DND-41 (cell line): ENCODE data around the gene EEFSEC.

ENCODE experiments used
- ATAC-seq: fragments of 200-7000 bp; cut with Tn5 transposase; 3 replicates; pipeline ENCODE4 v1.9.1; 2021; ENCODE audit warnings: low read depth; ENCODE audit not compliant: insufficient read depth
- DNase-seq: peaks from one replicate; pipeline ENCODE4 v3.0.0-alpha.2; 2020
- H2AFZ ChIP-seq: 2 replicates; pipeline ENCODE4 v1.6.0; 2012; ENCODE audit warnings: low read depth, low read length
- H3K27ac ChIP-seq: 2 replicates; pipeline ENCODE4 v1.5.1; 2012; ENCODE audit warnings: low read length, inconsistent platforms
- H3K27me3 ChIP-seq: fragments of 200-600 bp; sonication (generic); 2 replicates; pipeline ENCODE4 v1.6.0; 2012; ENCODE audit warnings: low read length, mild to moderate bottlenecking, inconsistent platforms; ENCODE audit not compliant: insufficient read depth, poor library complexity
- H3K36me3 ChIP-seq: 2 replicates; pipeline ENCODE4 v1.5.1; 2012; ENCODE audit warnings: low read length, inconsistent platforms; ENCODE audit not compliant: insufficient read depth
- H3K4me1 ChIP-seq: 2 replicates; pipeline ENCODE4 v1.5.1; 2012; ENCODE audit warnings: mild to moderate bottlenecking, low read length; ENCODE audit not compliant: insufficient read depth
- H3K4me2 ChIP-seq: 2 replicates; pipeline ENCODE4 v1.6.0; 2012; ENCODE audit warnings: mild to moderate bottlenecking, moderate library complexity, low read length, inconsistent platforms; ENCODE audit not compliant: insufficient read depth
- H3K4me3 ChIP-seq, 2 experiments: fragments of 200-600 bp in 1 of 2; shearing (Covaris generic) in 1 of 2; 2 replicates each; pipeline ENCODE4 v1.5.1; 2012 to 2016; ENCODE audit warnings: inconsistent platforms in 2 of 2, low read length in 2 of 2, mild to moderate bottlenecking in 2 of 2, low read depth in 1 of 2, moderate library complexity in 1 of 2
- H3K79me2 ChIP-seq: 2 replicates; pipeline ENCODE4 v1.6.0; 2012; ENCODE audit warnings: low read length, inconsistent platforms; ENCODE audit not compliant: insufficient read depth
- H3K9ac ChIP-seq: 2 replicates; pipeline ENCODE4 v1.6.0; 2012; ENCODE audit warnings: low read depth, mild to moderate bottlenecking, inconsistent platforms, low read length, moderate library complexity
- H3K9me3 ChIP-seq: 2 replicates; pipeline ENCODE4 v1.5.1; 2012; ENCODE audit warnings: low read length, moderate library complexity, mild to moderate bottlenecking, inconsistent platforms; ENCODE audit not compliant: insufficient read depth, severe bottlenecking
- H4K20me1 ChIP-seq: 2 replicates; pipeline ENCODE4 v1.6.0; 2012; ENCODE audit warnings: low read length; ENCODE audit not compliant: insufficient read depth
- EZH2 ChIP-seq: IDR thresholded peaks from 3 replicates; pipeline ENCODE4 v1.6.1; 2012; ENCODE audit warnings: borderline replicate concordance, low read depth, mild to moderate bottlenecking, moderate library complexity, low read length, inconsistent platforms; ENCODE audit not compliant: severe bottlenecking
- TF ChIP-seq, protein P1 (sequence below): IDR thresholded peaks from 2 replicates; pipeline ENCODE4 v1.5.1; 2012; ENCODE audit warnings: borderline replicate concordance, low read length, moderate library complexity, mild to moderate bottlenecking; ENCODE audit not compliant: poor library complexity, severe bottlenecking; ENCODE audit errors: extremely low read depth

EEFSEC gene

DNA sequence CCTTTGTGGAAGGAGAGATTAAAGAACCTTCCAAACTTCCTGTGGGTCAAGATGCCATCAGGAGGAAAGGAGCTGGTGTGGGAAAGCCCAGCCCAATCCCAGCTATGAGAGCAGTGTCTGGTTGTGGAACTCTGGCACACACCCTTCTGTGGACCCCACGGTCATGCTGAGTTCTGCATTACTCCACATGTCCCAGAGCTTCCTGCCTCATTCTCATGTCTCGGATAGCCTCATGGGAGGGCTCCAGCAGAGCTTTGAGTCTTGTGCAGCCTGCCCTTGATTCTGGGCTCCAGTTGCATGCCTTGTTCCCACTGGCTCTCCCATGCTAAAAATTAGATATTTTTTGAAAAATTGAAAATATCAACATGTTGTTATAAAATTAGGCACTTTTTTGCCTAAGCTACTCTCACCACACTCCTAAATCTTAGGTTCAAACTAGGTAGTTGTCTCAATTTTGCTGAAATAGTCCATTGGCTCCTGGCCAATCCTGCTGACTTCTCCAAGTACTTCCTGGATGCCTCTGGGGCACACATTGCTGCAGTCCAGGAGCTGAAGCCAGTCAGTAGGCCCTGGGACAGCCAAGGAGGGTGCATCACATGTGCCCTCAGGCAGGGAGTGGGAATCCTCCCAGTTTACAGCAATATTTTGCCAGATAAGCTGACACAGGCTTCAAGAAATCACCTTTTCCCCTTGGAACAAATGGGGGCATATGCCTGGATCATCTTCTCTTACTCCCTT lies 144.3 kb downstream of the EEFSEC start:
- TF ChIP-seq, protein P1, sequence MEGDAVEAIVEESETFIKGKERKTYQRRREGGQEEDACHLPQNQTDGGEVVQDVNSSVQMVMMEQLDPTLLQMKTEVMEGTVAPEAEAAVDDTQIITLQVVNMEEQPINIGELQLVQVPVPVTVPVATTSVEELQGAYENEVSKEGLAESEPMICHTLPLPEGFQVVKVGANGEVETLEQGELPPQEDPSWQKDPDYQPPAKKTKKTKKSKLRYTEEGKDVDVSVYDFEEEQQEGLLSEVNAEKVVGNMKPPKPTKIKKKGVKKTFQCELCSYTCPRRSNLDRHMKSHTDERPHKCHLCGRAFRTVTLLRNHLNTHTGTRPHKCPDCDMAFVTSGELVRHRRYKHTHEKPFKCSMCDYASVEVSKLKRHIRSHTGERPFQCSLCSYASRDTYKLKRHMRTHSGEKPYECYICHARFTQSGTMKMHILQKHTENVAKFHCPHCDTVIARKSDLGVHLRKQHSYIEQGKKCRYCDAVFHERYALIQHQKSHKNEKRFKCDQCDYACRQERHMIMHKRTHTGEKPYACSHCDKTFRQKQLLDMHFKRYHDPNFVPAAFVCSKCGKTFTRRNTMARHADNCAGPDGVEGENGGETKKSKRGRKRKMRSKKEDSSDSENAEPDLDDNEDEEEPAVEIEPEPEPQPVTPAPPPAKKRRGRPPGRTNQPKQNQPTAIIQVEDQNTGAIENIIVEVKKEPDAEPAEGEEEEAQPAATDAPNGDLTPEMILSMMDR: no peak
- no peak for TF ChIP-seq EZH2
- Histone ChIP-seq H3K79me2 (no peaks in the 10 kb centered on the region), H2AFZ (no peak overlapping the region), H3K4me3 (no peak overlapping the region), H3K4me1 (no peaks in the 10 kb centered on the region), H3K9me3 (no peaks in the 10 kb centered on the region), H3K9ac (no peak overlapping the region), H3K4me2 (no peak overlapping the region), H3K36me3 (no peaks in the 10 kb centered on the region), H3K27me3 (no peaks in the 10 kb centered on the region), H4K20me1 (no peaks in the 10 kb centered on the region), H3K27ac (no peak overlapping the region)
- ATAC-seq: no peak
- DNase-seq: no peak

DNA sequence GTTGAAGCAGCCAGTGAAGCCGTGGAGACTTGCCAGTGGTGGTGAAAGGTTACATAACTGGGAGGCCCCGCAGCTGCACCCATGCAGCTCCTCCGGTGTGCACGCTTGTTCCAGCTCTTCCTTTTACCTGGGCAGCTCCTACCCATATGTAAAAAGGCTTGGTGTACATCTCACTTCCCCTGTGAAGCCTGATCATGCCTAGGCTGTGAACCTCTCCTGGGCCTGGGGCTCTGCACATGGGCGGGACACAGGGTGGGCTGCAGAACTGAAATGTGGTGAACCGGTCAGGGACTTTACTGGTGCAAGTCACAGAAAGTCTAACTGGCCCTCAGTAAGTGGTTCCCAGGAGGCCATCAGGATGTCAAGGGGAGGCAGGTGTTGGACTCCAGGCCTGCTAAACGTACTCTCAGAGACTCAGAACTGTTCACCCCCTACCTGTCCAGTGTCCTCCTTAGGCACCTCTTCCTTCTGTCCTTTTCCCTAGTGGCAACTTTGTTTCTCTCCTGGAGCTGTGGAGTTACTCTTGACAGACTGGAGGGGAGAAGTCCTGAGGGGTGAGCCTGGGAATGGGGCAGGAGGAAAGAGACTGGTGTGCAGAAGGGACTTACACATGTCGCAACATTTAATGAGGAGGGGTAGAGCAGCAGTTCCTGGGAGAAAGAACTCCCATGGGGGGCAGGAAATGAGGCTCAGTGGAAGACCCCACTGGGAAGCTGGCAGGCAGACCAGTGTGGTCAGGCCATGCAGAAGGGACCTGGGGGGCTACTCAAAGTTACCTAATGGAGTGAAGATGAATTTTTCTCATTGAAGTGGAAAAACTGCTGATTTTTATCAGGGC lies 148.1 kb downstream of the EEFSEC start:
- DNase-seq (no peak), ATAC-seq (no peak)
- Histone ChIP-seq H3K9me3 (no peaks in the 10 kb centered on the region), H3K4me2 (no peak overlapping the region), H4K20me1 (no peaks in the 10 kb centered on the region), H3K4me3 (no peak overlapping the region), H3K27ac (no peak overlapping the region), H3K79me2 (no peaks in the 10 kb centered on the region), H3K27me3 (no peaks in the 10 kb centered on the region), H3K4me1 (no peaks in the 10 kb centered on the region), H3K36me3 (peaks cover 4% of the 10 kb centered on the region; the same call in 1 of the 2 replicates), H2AFZ (no peak overlapping the region), H3K9ac (no peak overlapping the region)
- no peak for TF ChIP-seq EZH2
- TF ChIP-seq, protein P1: no peak

DNA sequence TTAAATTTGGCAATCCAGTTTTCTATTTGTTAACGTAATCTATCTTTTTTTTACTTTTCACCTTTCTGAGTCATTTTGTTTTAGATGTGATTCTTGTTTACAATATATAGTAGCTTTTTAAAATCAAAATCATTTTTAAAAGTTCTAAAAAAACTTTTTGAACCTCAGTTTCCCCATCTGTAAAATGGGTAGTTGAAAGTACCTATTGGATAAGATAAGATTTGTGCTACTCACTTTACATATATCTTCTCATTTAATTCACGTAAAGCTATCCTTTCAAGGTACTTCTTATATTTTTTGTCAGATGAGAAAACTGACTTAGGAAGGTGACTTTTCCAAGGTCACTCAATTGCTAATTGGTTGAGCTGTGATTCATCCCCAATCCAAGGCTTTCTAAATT lies 153.2 kb downstream of the EEFSEC start:
- TF ChIP-seq, protein P1: no peak
- no peak for TF ChIP-seq EZH2
- Histone ChIP-seq H2AFZ (no peak overlapping the region), H3K27me3 (no peaks in the 10 kb centered on the region), H3K79me2 (no peaks in the 10 kb centered on the region), H3K4me1 (no peaks in the 10 kb centered on the region), H4K20me1 (peaks cover 6% of the 10 kb centered on the region), H3K9ac (no peak overlapping the region), H3K36me3 (peaks cover 6% of the 10 kb centered on the region; the same call in 1 of the 2 replicates), H3K4me3 (no peak overlapping the region), H3K27ac (no peak overlapping the region), H3K9me3 (no peaks in the 10 kb centered on the region), H3K4me2 (no peak overlapping the region)
- DNase-seq: no peak
- no peak for ATAC-seq
